ENCODE measurements around the gene ZNF697.

GRCh38 chr1:119639109-119639508, 9.0 kb downstream of the ZNF697 start:
- TF ChIP-seq EZH2 (IDR thresholded peaks at IDR 0.05; ENCODE audit: insufficient read depth, low read length) = no peak
- no peak for TF ChIP-seq CTCF (IDR thresholded peaks at IDR 0.05; ENCODE audit: insufficient read depth, low read depth, low read length)

Measured in astrocyte (in vitro differentiated cells and primary cell).